Bronchial epithelial cell (primary cell): Measurements from ENCODE around the gene PTPRD. TPM values are rescaled to one million over a fixed set of nuclear protein-coding genes. Genes with fewer than 3 reads are reported as not detected.
A peak's percentile ranks its signal among the peaks of the same experiment; 100 is the strongest.

ENCODE experiments used
- DNase-seq: peaks from one replicate; pipeline ENCODE4 v3.0.0-alpha.2; 2010; ENCODE audit warnings: low read depth
- FAIRE-seq: peaks from 2 replicates; lab custom pipeline; 2011; peaks lifted over from hg19 to GRCh38; lab: Jason Lieb, UNC
- H3K27me3 ChIP-seq: 2 replicates; pipeline ENCODE4 v1.5.1; 2011; ENCODE audit warnings: low read length; ENCODE audit not compliant: control insufficient read depth, insufficient read depth
- H3K36me3 ChIP-seq: 2 replicates; pipeline ENCODE4 v1.5.1; 2011; ENCODE audit warnings: low read length; ENCODE audit not compliant: control insufficient read depth, insufficient read depth
- H3K4me3 ChIP-seq: 2 replicates; pipeline ENCODE4 v1.5.1; 2011; ENCODE audit warnings: mild to moderate bottlenecking, low read depth, low read length, control low read depth
- total RNA-seq: library from RNA; depleted of rRNA; stranded (reverse); fragments of >200 nt; gene quantifications from 2 replicates; pipeline ENCODE4 v1.2.1, GENCODE V29; 2014
- TF ChIP-seq, protein P1 (sequence below): IDR thresholded peaks from 2 replicates; pipeline ENCODE4 v1.5.1; 2011; ENCODE audit warnings: mild to moderate bottlenecking, moderate library complexity, low read length, control low read depth, inconsistent platforms; ENCODE audit not compliant: insufficient read depth, severe bottlenecking

PTPRD gene
- total RNA-seq, 1 donor from 2014 or later, result 2.9 TPM

DNA sequence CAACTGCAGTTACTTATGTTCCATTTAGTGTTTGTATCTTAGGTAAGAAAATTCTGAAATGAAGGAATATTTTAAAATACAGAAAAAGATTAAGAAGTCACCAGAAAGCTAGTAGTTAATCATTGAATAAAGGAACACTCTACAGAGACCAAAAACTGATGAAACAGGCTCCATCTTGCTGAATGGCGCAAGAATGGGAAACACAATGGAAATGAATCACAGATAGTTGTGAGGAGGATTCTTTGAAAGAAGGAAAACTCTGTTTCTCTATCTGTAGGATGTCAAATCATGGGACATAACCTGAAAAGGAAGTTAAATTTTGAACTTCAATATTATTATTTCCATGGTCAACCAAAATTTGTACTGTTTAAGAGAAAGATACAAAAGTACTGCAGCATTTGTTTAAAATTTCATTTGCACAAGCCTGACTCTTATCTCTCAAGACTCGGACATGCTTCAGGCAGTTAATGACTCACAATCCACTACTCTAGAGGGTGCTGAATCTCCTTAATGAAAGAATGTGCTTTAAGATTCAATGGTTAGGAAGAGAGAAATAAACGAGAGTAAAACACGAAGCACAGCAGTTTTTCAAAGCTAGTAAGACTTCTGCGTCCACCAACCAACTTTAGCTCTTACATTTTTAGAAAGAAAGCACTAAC, 1748.8 kb downstream of the PTPRD start:
- H3K27me3 ChIP-seq, result peaks cover 2% of the 10 kb centered on the region
- peak overlapping the region; percentile 5 for H3K4me3 ChIP-seq
- FAIRE-seq, result no peak
- peak; percentile 87 for DNase-seq
- TF ChIP-seq, protein P1, sequence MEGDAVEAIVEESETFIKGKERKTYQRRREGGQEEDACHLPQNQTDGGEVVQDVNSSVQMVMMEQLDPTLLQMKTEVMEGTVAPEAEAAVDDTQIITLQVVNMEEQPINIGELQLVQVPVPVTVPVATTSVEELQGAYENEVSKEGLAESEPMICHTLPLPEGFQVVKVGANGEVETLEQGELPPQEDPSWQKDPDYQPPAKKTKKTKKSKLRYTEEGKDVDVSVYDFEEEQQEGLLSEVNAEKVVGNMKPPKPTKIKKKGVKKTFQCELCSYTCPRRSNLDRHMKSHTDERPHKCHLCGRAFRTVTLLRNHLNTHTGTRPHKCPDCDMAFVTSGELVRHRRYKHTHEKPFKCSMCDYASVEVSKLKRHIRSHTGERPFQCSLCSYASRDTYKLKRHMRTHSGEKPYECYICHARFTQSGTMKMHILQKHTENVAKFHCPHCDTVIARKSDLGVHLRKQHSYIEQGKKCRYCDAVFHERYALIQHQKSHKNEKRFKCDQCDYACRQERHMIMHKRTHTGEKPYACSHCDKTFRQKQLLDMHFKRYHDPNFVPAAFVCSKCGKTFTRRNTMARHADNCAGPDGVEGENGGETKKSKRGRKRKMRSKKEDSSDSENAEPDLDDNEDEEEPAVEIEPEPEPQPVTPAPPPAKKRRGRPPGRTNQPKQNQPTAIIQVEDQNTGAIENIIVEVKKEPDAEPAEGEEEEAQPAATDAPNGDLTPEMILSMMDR, result no peak
- no peaks in the 10 kb centered on the region for H3K36me3 ChIP-seq

DNA sequence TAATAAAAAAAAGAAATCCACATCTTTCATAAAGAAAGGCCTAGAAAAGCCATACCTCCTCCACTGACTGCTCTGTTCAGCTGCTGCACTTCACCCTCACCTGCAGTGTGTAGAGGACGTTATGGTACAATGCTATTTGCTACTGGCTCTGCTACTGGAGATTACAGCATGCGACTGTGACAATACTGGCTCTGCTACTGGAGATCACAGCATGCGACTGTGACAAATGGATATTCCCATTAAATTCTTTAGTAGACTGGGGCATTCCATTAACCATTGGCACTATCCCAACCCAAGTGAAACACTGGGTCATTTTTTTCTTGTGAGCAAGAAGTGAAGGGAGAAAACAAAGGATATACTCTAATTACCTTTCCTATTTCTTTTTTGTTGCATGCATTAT, 1749.7 kb downstream of the PTPRD start:
- TF ChIP-seq, protein P1, result no peak
- Histone ChIP-seq H3K36me3 (no peaks in the 10 kb centered on the region), H3K27me3 (peaks cover 3% of the 10 kb centered on the region), H3K4me3 (no peak overlapping the region)
- DNase-seq (no peak), FAIRE-seq (no peak)

DNA sequence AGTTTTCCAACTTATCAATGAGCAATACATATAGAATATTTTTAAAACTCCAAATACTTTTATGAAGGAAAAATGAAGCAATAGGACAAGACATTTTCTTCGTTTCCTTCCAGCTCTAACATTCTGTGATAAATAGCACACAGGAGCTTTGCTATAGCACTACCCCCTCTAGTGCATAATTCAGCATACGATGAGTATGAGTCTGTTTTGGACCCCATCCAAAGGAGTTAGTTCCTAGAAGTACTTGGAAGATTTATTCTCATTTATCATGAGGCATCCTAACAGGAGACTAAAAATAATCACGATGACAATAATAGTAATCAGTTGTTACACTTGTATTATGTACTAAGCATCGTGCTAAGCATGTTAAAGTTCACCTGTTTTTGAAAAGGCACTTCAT, 1751.9 kb downstream of the PTPRD start:
- Histone ChIP-seq H3K4me3 (no peak overlapping the region), H3K27me3 (peaks cover 3% of the 10 kb centered on the region), H3K36me3 (no peaks in the 10 kb centered on the region)
- TF ChIP-seq, protein P1, result no peak
- FAIRE-seq (no peak), DNase-seq (peak; percentile 49)

DNA sequence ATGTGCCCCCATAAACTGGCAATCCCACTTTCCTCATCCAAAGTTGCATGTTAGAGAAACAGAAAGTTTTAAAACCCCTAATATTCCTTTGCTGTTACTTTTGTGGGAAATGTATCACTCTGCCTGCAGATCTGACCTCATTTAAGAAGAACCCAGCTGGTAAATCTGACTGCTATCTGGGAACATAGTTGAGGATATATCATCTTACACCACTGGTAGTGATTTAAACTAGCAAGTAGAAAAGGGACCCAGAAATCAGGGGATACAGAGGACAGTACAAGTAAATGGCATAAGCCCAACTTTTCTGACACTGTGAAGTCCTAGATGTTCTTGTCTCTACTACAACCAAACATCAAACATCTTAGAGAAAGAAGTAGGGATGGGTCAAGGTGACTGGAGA, 1752.7 kb downstream of the PTPRD start:
- DNase-seq (no peak), FAIRE-seq (no peak)
- Histone ChIP-seq H3K4me3 (no peak overlapping the region), H3K36me3 (no peaks in the 10 kb centered on the region), H3K27me3 (peaks cover 3% of the 10 kb centered on the region)
- TF ChIP-seq, protein P1, result no peak

DNA sequence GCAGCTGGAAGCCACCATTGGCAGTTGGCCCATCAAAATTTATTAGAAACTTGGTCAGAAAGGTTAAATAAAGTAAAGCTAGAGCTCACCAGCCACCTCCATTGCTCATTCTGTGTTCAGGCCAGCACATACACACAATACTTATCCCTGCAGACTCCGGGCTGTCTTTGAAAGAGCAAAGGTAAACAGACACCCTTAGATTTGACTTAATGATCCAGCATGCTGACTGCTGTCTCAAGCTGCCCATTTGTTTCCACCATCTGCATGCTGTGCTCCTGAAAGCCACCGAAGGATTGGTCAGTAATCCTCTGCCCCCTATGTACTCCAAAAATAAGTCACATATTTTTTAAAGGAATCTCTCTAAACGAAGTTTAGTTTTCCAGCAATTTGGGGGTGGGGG, 1753.4 kb downstream of the PTPRD start:
- TF ChIP-seq, protein P1, result no peak
- DNase-seq, result no peak
- peaks cover 3% of the 10 kb centered on the region for H3K27me3 ChIP-seq
- no peaks in the 10 kb centered on the region for H3K36me3 ChIP-seq
- no peak for FAIRE-seq
- H3K4me3 ChIP-seq, result no peak overlapping the region
